Spleen (tissue), 11 donors: ENCODE results near the gene PPAT. TPM values are rescaled to one million over a fixed set of nuclear protein-coding genes. Genes with fewer than 3 reads are reported as not detected.

Source experiments
- DNase-seq: peaks from one replicate; pipeline ENCODE4 v3.0.0-alpha.2; 2020
- H3K27ac ChIP-seq, 8 donors: fragments of 200-600 bp; sonication (generic) in 7 of 8; 1 replicate in 4 of 8; 2 replicates in 4 of 8; pipeline versions ENCODE4 v1.5.0 to v1.8.0; 2016 to 2021; ENCODE audit warnings: inconsistent platforms in 4 of 8, mild to moderate bottlenecking in 4 of 8, moderate library complexity in 1 of 8
- H3K27me3 ChIP-seq, 7 donors: fragments of 200-600 bp; sonication (generic) in 6 of 7; replicated peaks in 1 of 7; 1 replicate in 4 of 7; 2 replicates in 3 of 7; pipeline versions ENCODE4 v1.5.0 to v1.8.0; 2016 to 2021; ENCODE audit warnings: inconsistent platforms in 3 of 7, mild to moderate bottlenecking in 1 of 7
- H3K36me3 ChIP-seq, 6 donors: fragments of 200-600 bp; sonication (generic) in 5 of 6; 1 replicate in 4 of 6; 2 replicates in 2 of 6; pipeline versions ENCODE4 v1.5.0 to v1.8.0; 2016 to 2021; ENCODE audit warnings: inconsistent platforms in 2 of 6
- H3K4me1 ChIP-seq, 6 donors: fragments of 200-600 bp; sonication (generic) in 5 of 6; 1 replicate in 3 of 6; 2 replicates in 3 of 6; pipeline versions ENCODE4 v1.5.0 to v1.8.0; 2016 to 2021; ENCODE audit warnings: inconsistent platforms in 3 of 6
- H3K4me3 ChIP-seq, 8 donors: fragments of 200-600 bp; sonication (generic) in 7 of 8; 1 replicate in 4 of 8; 2 replicates in 4 of 8; pipeline versions ENCODE4 v1.5.0 to v1.8.0; 2016 to 2021; ENCODE audit warnings: inconsistent platforms in 4 of 8, mild to moderate bottlenecking in 4 of 8, moderate library complexity in 2 of 8
- H3K9me3 ChIP-seq, 8 donors: fragments of 200-600 bp; sonication (generic) in 7 of 8; 1 replicate in 4 of 8; 2 replicates in 4 of 8; pipeline versions ENCODE4 v1.5.0 to v1.8.0; 2016 to 2021; ENCODE audit warnings: inconsistent platforms in 4 of 8
- POLR2A ChIP-seq, 3 donors: fragments of 450-650 bp; IDR thresholded peaks; one replicate each; pipeline ENCODE4 v1.5.1; 2017; ENCODE audit warnings: antibody characterized with exemption in 3 of 3, mild to moderate bottlenecking in 1 of 3
- POLR2AphosphoS5 ChIP-seq, 3 donors: sonication (generic); formaldehyde crosslinking; IDR thresholded peaks; one replicate each; pipeline ENCODE4 v1.5.1; 2017; ENCODE audit warnings: antibody characterized with exemption in 3 of 3
- WGBS, 5 donors: extraction: QIAGEN DNeasy Blood & Tissue Kit in 3 of 5; methylation state at CpG; one replicate each; pipeline versions ENCODE4 v1.1.5 to v1.1.7; 2013 to 2018; 5-methylcytosine and 5-hydroxymethylcytosine counted together
- intact Hi-C: fragments of 100-400 bp; cut with DNase I; formaldehyde crosslinking; loops from one replicate; pipeline ENCODE4 v1.15.0; 2023; ENCODE audit warnings: low total_unique reads
- polyA plus RNA-seq, 3 donors: library from polyadenylated mRNA; stranded (reverse); fragments of 200-250 nt; gene quantifications; one replicate each; pipeline ENCODE4 v1.2.1, GENCODE V29; 2013
- total RNA-seq, 7 donors: library from RNA; depleted of rRNA in 3 of 7; stranded (reverse); fragments of >200 nt in 3 of 7; fragmentation: NEBNext Ultra II Directional in 4 of 7; extraction: Animal tissue kit (Norgen Biotek cat#: 25700) in 4 of 7; gene quantifications; one replicate each; pipeline versions ENCODE4 v1.1.0 to v1.2.1, GENCODE V29; 2016 to 2021
- TF ChIP-seq, protein P1 (sequence below), 11 experiments: fragments of 200-600 bp in 7 of 11; fragments of 450-650 bp in 4 of 11; sonication (generic) in 4 of 11; IDR thresholded peaks in 8 of 11; conservative IDR thresholded peaks in 3 of 11; 1 replicate in 7 of 11; 2 replicates in 4 of 11; pipeline versions ENCODE4 v1.4.0 to v1.8.0; 2016 to 2021; ENCODE audit warnings: antibody characterized with exemption in 11 of 11, inconsistent platforms in 4 of 11, mild to moderate bottlenecking in 1 of 11
- donor health status: healthy with polysubstance abuse.
- donor health status: DM: no; HTN: no; CAD: no; lungs with moderate emphysema.
- donor health status: DM: no; HTN: no; CAD: no.
- donor health status: Bipolar disorder and iron deficiency.
- donor health status: healthy.
- donor health status: DM: no; HTN: no; CAD: no.
- donor health status: DM: yes; HTN: yes; CAD: no.

PPAT gene
- total and polyA plus RNA-seq, 10 donors = 2.7 to 10.6 (median 7.2) TPM

DNA sequence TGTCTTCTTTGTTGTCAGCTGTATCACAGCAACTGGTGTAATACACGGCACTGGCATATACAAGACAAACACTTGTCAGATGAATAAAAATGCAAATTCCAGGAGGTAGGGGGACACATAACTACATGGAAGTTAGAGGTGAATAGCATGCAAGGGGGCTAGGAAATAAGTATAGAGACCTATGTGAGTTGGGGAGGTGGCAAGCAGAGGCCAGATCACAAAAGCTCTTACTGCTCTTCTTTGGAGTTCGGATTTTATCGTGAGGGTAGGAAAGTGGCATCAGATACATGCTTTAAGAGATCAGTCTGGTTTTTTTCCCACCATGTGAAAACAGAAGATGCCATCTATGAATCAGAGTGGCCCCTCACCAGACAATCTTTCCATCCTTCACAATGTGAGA, 29.2 kb upstream of the PPAT start:
- intact Hi-C loops = loop anchor here (10.0 kb wide), 1 partner anchor 520 kb away; the partner anchor contains the start of gene CEP135

DNA sequence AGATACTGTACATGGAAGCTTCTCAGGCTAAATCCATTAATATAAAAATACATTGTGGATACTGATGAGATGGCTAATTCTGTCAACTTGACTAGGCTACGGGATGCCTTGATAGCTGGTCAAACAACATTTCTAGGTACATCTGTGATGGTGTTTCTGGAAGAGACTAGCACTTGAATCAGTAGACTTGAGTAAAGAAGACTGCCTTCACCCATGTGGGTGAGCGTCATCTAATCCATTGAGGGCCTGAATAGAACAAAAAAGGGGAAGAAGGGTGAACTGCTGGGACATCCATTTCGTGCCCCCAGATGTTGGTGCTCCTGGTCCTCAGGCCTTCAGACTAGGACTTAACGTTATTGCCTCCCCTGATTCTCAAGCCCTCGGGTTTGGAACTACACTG, 28.3 kb upstream of the PPAT start:
- Histone ChIP-seq H3K27me3 (no peaks in the 10 kb centered on the region), H3K27ac (no peak overlapping the region), H3K4me3 (no peak overlapping the region), H3K9me3 (no peaks in the 10 kb centered on the region), H3K36me3 (peaks cover 0 to 49% (median 22%) of the 10 kb centered on the region in 6 donors), H3K4me1 (peaks cover 16 to 43% (median 34%) of the 10 kb centered on the region in 6 donors)
- TF ChIP-seq POLR2A (IDR thresholded peaks at IDR 0.05) = no peak
- TF ChIP-seq POLR2AphosphoS5 (IDR thresholded peaks at IDR 0.05) = no peak
- TF ChIP-seq, protein P1, sequence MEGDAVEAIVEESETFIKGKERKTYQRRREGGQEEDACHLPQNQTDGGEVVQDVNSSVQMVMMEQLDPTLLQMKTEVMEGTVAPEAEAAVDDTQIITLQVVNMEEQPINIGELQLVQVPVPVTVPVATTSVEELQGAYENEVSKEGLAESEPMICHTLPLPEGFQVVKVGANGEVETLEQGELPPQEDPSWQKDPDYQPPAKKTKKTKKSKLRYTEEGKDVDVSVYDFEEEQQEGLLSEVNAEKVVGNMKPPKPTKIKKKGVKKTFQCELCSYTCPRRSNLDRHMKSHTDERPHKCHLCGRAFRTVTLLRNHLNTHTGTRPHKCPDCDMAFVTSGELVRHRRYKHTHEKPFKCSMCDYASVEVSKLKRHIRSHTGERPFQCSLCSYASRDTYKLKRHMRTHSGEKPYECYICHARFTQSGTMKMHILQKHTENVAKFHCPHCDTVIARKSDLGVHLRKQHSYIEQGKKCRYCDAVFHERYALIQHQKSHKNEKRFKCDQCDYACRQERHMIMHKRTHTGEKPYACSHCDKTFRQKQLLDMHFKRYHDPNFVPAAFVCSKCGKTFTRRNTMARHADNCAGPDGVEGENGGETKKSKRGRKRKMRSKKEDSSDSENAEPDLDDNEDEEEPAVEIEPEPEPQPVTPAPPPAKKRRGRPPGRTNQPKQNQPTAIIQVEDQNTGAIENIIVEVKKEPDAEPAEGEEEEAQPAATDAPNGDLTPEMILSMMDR (IDR thresholded peaks at IDR 0.05 in 8 of 11, conservative IDR thresholded peaks at IDR 0.05 in 3 of 11) = no peak
- 84 to 94% (median 93%) methylated on average over 5 of the region's 5 CpGs for WGBS, 5 donors
- DNase-seq = no peak
- intact Hi-C loops = loop anchor here (10.0 kb wide), 1 partner anchor 519 kb away; the partner anchor contains the start of gene CEP135

More for the DNA sequence above, 29.2 kb upstream of the PPAT start:
- Histone ChIP-seq H3K4me3 (no peak overlapping the region), H3K36me3 (peaks cover 0 to 40% (median 17%) of the 10 kb centered on the region in 6 donors), H3K27ac (no peak overlapping the region), H3K9me3 (no peaks in the 10 kb centered on the region), H3K27me3 (no peaks in the 10 kb centered on the region), H3K4me1 (peaks cover 25 to 51% (median 42%) of the 10 kb centered on the region in 6 donors)
- DNase-seq = no peak
- WGBS, 5 donors = 78 to 92% (median 84%) methylated on average over 3 of the region's 3 CpGs
- no peak for TF ChIP-seq POLR2A (IDR thresholded peaks at IDR 0.05)
- TF ChIP-seq, protein P1 (IDR thresholded peaks at IDR 0.05 in 8 of 11, conservative IDR thresholded peaks at IDR 0.05 in 3 of 11) = no peak
- TF ChIP-seq POLR2AphosphoS5 (IDR thresholded peaks at IDR 0.05) = no peak

DNA sequence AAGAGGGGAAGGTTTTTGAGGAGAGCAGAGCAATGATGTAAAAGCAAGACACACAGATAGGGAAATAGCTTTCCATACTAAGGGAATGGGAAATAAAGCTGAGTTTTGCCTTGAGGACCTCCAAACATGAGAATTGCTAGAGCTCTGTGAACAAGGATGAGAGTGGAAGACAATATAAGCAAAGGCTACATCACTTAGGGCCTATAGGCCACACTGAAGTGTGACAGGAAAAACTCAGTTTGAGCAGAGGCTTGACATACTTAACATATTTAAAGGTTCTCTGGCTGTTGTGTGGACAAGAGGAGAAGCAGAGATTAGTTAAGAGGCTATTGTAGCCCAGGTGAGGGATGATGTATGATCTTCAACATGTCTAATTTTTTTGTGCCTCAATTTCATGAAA, 26.7 kb upstream of the PPAT start:
- Histone ChIP-seq H3K4me1 (peaks cover 11 to 34% (median 27%) of the 10 kb centered on the region in 6 donors), H3K9me3 (no peaks in the 10 kb centered on the region), H3K4me3 (no peak overlapping the region), H3K27me3 (no peaks in the 10 kb centered on the region), H3K36me3 (peaks cover 0 to 63% (median 26%) of the 10 kb centered on the region in 6 donors), H3K27ac (no peak overlapping the region)
- TF ChIP-seq POLR2A (IDR thresholded peaks at IDR 0.05) (no peak), POLR2AphosphoS5 (IDR thresholded peaks at IDR 0.05) (no peak)
- TF ChIP-seq, protein P1 (IDR thresholded peaks at IDR 0.05 in 8 of 11, conservative IDR thresholded peaks at IDR 0.05 in 3 of 11) = no peak
- intact Hi-C loops = loop anchor here (10.0 kb wide), 1 partner anchor 517 kb away; the partner anchor contains the start of gene CEP135
- no peak for DNase-seq

DNA sequence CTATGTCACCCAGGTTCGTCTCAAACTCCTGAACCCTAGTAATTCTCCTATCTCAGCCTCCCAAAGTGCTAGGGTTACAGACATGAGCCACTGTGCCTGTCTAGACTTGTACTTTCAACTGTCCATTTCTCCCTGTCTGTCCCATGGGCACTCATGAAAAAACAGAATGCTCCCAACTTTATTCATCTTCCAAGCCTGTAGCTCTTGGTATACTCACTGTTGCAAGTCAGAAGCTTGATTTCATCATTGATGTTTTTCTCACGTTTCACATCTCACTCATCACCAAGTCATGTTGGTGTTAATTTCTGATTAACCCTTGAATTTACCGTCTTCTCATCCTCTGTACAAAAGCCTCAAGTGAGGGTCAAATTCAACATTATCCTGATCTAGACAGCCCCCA, 24.7 kb upstream of the PPAT start:
- 75 to 90% (median 80%) methylated on average over 3 of the region's 3 CpGs for WGBS, 5 donors
- H3K9me3 ChIP-seq = no peaks in the 10 kb centered on the region
- intact Hi-C loops = loop anchor here (10.0 kb wide), 1 partner anchor 515 kb away; the partner anchor contains the start of gene CEP135
- no peak overlapping the region for H3K4me3 ChIP-seq
- peaks cover under 1 to 14% (median 9%) of the 10 kb centered on the region in 6 donors for H3K4me1 ChIP-seq
- H3K27ac ChIP-seq = no peak overlapping the region
- no peaks in the 10 kb centered on the region for H3K27me3 ChIP-seq
- DNase-seq = no peak
- H3K36me3 ChIP-seq = peaks cover 0 to 83% (median 32%) of the 10 kb centered on the region in 6 donors
- TF ChIP-seq, protein P1 (IDR thresholded peaks at IDR 0.05 in 8 of 11, conservative IDR thresholded peaks at IDR 0.05 in 3 of 11) = no peak
- TF ChIP-seq POLR2AphosphoS5 (IDR thresholded peaks at IDR 0.05) (no peak), POLR2A (IDR thresholded peaks at IDR 0.05) (no peak)
